Stimulated activated naive CD8-positive, alpha-beta T cell treated with anti-CD3 and anti-CD28 coated beads, Interleukin-15, amount 100 ng/mL, for 72 hours (primary cell): ENCODE data around the gene BYSL.
A peak's percentile ranks its signal among the peaks of the same experiment; 100 is the strongest.

Experiments used
- ATAC-seq: fragments of 150-1000 bp; cut with Tn5 transposase; 2 replicates; pipeline ENCODE4 v1.10.0; 2021; ENCODE audit warnings: mild to moderate bottlenecking, moderate library complexity
- DNase-seq, 2 donors: peaks; one replicate each; pipeline ENCODE4 v3.0.0; 2021 to 2022
- H3K27ac Mint-ChIP-seq, 2 donors: one replicate each; pipeline ENCODE4 v1.8.0; 2022; ENCODE audit warnings: mild to moderate bottlenecking in 2 of 2, mixed read lengths in 2 of 2, moderate library complexity in 2 of 2
- H3K27me3 Mint-ChIP-seq: one replicate; pipeline ENCODE4 v1.8.0; 2022; ENCODE audit warnings: mixed read lengths
- H3K4me1 Mint-ChIP-seq: one replicate; pipeline ENCODE4 v1.8.0; 2022; ENCODE audit warnings: mild to moderate bottlenecking, mixed read lengths
- H3K4me3 Mint-ChIP-seq, 2 donors: one replicate each; pipeline ENCODE4 v1.8.0; 2022; ENCODE audit warnings: mild to moderate bottlenecking in 2 of 2, mixed read lengths in 2 of 2, moderate library complexity in 1 of 2
- H3K9me3 Mint-ChIP-seq, 2 donors: one replicate each; pipeline ENCODE4 v1.8.0; 2022; ENCODE audit warnings: mixed read lengths in 2 of 2

The BYSL gene

DNA sequence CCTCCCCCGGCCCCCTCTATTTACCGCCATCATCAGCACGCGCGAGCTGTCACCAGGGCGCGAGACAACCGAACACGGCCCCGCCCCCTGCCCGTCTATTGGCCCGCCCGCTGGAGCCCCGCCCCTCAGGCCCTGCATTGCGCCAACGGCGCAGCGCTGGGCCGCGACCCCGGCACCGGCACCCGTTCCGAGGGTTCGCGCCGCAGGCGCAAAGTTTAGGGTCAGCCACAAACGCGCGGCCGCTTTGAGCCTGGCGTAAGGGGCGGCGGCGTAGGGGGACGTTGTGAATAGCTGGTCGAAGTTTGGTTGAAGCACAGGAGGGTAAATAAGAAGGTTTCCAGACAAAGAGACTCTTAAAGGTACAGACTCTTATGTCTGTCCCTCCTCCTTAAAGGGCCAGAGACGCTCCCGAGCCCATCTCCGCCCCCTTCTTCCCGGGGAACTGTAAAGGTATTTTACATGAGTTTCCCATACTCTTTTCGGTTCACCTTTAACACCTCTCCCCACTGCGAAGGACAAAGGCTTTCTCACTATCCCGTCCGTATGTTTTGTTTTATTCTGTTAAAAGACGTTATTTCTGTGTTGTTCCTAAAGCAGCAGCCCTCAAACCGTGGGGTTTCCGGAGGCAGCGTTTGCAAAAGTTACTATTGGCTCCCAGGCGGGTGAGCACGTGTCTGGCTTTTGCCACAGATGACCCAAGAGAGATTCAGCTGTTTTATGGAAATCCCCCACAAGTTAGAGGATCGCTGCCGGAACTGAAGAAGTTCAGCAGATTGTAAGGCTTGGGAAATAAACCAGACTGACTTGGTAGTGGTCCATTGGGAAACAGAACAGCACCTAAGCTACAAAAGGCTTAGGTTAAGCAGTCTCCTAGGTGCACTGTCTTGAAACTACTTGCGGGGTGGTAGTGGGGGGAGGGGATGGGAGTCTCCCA is 25.7 kb upstream of the BYSL start, which contains the start of gene USP49:
USP49 (minus strand) TSS at position 76 of the 934 bp plus-strand sequence. CDS start 88,392 bp downstream, outside the sequence.
- DNase-seq: peak; percentile 88 to 89

GRCh38 chr6:41896281-41896680 is 25.0 kb upstream of the BYSL start:
- H3K27ac Mint-ChIP-seq: peak overlapping the region in 1 of 2 donors; percentile 98
- H3K4me3 Mint-ChIP-seq: no peak overlapping the region
- no peaks in the 10 kb centered on the region for H3K9me3 Mint-ChIP-seq
- no peak for ATAC-seq
- DNase-seq: no peak
- H3K27me3 Mint-ChIP-seq: no peaks in the 10 kb centered on the region
- H3K4me1 Mint-ChIP-seq: peaks cover 15% of the 10 kb centered on the region

More for the DNA sequence above, 25.7 kb upstream of the BYSL start, which contains the start of gene USP49:
- ATAC-seq: peak; percentile 94
- Mint-ChIP-seq H3K27ac (peak within 1 kb of the TSS; percentile 95 to 98), H3K4me1 (peaks cover 15% of the 10 kb centered on the region), H3K9me3 (no peaks in the 10 kb centered on the region), H3K27me3 (no peaks in the 10 kb centered on the region), H3K4me3 (no peak within 1 kb of the TSS)

DNA sequence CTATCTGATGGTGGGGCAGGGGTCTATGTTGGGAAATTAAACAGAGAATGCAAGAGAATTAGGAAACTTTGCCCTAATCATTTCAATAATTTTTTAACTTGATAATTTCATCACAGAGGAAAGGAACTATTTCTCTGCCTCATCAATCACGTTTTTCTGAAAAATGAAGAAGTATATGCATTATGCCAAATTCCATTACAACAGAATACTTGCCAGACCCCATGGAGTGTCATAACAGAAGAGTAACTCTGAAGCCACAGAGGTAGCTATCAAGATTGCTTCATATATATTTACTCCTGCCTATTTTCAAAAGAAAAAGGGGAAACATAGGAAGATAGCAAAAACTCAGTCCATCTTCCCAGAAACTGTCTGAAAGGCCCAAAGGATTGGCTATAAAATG is 20.4 kb upstream of the BYSL start:
- Mint-ChIP-seq H3K27ac (no peak overlapping the region), H3K4me3 (no peak overlapping the region), H3K27me3 (no peaks in the 10 kb centered on the region), H3K9me3 (no peaks in the 10 kb centered on the region), H3K4me1 (peaks cover 31% of the 10 kb centered on the region)
- DNase-seq (no peak), ATAC-seq (no peak)

DNA sequence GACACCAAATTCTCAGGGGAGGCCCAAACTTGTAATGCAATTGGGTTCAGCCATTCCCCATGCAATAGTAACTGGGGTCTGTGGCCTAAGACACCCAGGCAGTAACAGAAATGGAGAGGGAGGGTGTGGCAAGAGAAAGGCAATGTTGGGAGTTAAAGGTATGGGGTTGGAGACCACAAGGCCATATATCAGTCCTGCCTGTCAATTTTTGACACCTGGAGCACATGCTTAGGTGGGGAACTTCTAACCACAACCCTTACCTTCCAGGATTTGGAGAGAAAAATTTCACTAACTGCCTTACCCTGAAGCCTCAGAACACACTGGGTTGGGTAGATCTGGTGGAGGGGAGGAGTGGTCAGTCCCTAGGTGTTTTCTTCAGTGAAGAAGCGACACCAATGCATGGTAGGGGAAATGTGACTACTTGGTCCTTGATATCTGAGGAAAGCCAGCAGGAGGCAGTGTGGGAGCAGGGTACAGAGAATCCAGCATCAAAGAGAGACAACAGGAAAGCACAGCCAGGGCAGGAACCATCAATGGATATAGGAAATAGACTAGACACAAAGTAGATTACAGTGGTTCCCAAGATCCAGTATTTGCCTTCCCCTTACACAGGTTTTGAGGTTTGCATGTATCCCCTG is 19.3 kb upstream of the BYSL start:
- Mint-ChIP-seq H3K27ac (no peak overlapping the region), H3K27me3 (no peaks in the 10 kb centered on the region), H3K9me3 (no peaks in the 10 kb centered on the region), H3K4me1 (peaks cover 21% of the 10 kb centered on the region), H3K4me3 (no peak overlapping the region)
- DNase-seq (peak; percentile 27 to 53), ATAC-seq (no peak)

DNA sequence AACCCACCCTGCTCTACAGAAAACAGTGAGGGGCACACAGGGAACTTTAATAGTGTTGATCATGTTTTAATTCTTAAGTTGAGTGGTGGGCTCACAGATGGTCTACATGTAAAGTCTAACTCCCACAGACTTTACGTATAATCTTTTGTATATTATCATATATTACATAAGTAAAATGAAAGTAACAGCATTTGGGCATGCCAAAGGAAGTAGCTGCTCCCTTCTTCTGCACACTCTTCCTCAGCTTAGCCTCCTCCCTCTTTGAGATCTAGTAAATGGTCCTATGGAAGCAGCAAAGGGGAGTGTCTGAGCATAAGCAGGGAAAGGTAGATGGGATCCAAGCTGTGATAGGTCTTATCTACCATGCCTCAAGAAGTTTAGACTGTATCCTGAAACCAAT is 11.6 kb upstream of the BYSL start:
- H3K9me3 Mint-ChIP-seq: no peaks in the 10 kb centered on the region
- no peak for DNase-seq
- peaks cover 12% of the 10 kb centered on the region for H3K4me1 Mint-ChIP-seq
- no peaks in the 10 kb centered on the region for H3K27me3 Mint-ChIP-seq
- no peak overlapping the region for H3K4me3 Mint-ChIP-seq
- no peak for ATAC-seq
- no peak overlapping the region for H3K27ac Mint-ChIP-seq

GRCh38 chr6:41914343-41914742 is 7.0 kb upstream of the BYSL start:
- Mint-ChIP-seq H3K4me1 (peaks cover 14% of the 10 kb centered on the region), H3K27me3 (no peaks in the 10 kb centered on the region), H3K27ac (no peak overlapping the region), H3K4me3 (no peak overlapping the region), H3K9me3 (no peaks in the 10 kb centered on the region)
- ATAC-seq: no peak
- no peak for DNase-seq

GRCh38 chr6:41914869-41915530 is 6.3 kb upstream of the BYSL start:
- no peak overlapping the region for H3K4me3 Mint-ChIP-seq
- H3K27ac Mint-ChIP-seq: no peak overlapping the region
- H3K9me3 Mint-ChIP-seq: no peaks in the 10 kb centered on the region
- DNase-seq (no peak), ATAC-seq (no peak)
- no peaks in the 10 kb centered on the region for H3K27me3 Mint-ChIP-seq
- H3K4me1 Mint-ChIP-seq: peaks cover 21% of the 10 kb centered on the region

DNA sequence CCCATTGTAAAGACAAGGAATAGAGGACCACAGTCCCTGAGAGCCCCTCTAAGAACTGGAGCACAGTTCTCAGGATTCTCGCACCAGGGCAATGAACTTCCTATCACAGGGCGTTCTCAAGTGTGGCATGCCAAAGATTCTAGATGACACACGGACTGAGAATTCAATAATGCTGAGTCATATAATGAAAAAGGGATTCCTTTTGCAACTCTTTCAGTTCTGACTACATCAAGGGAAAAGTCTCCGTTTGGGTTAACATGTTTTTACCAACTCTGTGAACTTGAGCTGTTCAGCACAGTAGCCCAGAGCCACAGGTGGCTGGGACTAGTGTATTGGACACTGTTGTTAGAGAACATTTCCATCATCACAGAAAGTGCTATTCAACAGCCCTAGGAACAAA is 3.8 kb upstream of the BYSL start:
- H3K9me3 Mint-ChIP-seq: no peaks in the 10 kb centered on the region
- H3K27me3 Mint-ChIP-seq: no peaks in the 10 kb centered on the region
- DNase-seq (no peak), ATAC-seq (no peak)
- peak overlapping the region in 1 of 2 donors; percentile 38 for H3K4me3 Mint-ChIP-seq
- H3K27ac Mint-ChIP-seq: peak overlapping the region in 1 of 2 donors; percentile 30
- H3K4me1 Mint-ChIP-seq: peaks cover 33% of the 10 kb centered on the region

GRCh38 chr6:41921712-41921998 is 356 bp downstream of the BYSL start:
- Mint-ChIP-seq H3K27me3 (no peaks in the 10 kb centered on the region), H3K4me3 (peak overlapping the region; percentile 97 to 100), H3K9me3 (no peaks in the 10 kb centered on the region), H3K27ac (peak overlapping the region; percentile 99), H3K4me1 (peaks cover 60% of the 10 kb centered on the region)
- DNase-seq (no peak), ATAC-seq (peak; percentile 26)

GRCh38 chr6:41922154-41922553 is 855 bp downstream of the BYSL start:
- Mint-ChIP-seq H3K27ac (peak overlapping the region; percentile 99), H3K4me3 (peak overlapping the region; percentile 97 to 100), H3K4me1 (peaks cover 60% of the 10 kb centered on the region), H3K27me3 (no peaks in the 10 kb centered on the region), H3K9me3 (no peaks in the 10 kb centered on the region)
- DNase-seq (no peak), ATAC-seq (no peak)

- Mint-ChIP-seq H3K9me3 (no peaks in the 10 kb centered on the region), H3K4me1 (peaks cover 47% of the 10 kb centered on the region), H3K27ac (peak overlapping the region; percentile 5 to 64), H3K4me3 (no peak overlapping the region), H3K27me3 (no peaks in the 10 kb centered on the region)
- no peak for DNase-seq
- ATAC-seq: no peak
These were observed 6.0 kb downstream of the BYSL start for GRCh38 chr6:41927253-41927652.

- Mint-ChIP-seq H3K27ac (peak overlapping the region in 1 of 2 donors; percentile 19), H3K9me3 (no peaks in the 10 kb centered on the region), H3K4me1 (peaks cover 38% of the 10 kb centered on the region), H3K4me3 (no peak overlapping the region), H3K27me3 (no peaks in the 10 kb centered on the region)
- DNase-seq: no peak
- ATAC-seq: no peak
These were observed 8.6 kb downstream of the BYSL start for GRCh38 chr6:41929924-41930323.

DNA sequence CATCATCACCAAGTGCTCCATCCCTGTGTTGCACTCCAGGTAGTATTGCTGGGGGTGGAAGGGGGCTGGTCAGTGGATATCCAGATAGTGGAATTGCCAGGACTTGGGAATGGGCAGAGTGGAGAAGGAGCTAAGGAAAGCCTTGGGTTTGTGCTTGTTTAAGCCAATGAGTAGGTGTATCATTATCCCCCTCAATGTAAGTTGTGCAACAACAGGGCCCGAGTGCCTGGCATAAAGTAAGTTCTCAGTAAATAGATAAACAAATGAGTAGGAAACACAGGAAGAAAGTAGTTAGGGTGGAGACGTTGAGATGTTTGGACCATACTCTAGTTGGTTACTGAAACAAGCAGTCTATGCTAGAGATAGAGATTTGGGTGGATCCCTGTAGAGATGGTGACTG is 10.5 kb downstream of the BYSL start:
- H3K27ac Mint-ChIP-seq: peak overlapping the region in 1 of 2 donors; percentile 88

GRCh38 chr6:41932378-41932777 is 11.1 kb downstream of the BYSL start:
- H3K27me3 Mint-ChIP-seq: no peaks in the 10 kb centered on the region
- peaks cover 52% of the 10 kb centered on the region for H3K4me1 Mint-ChIP-seq

More for the DNA sequence above, 10.5 kb downstream of the BYSL start:
- DNase-seq (no peak), ATAC-seq (no peak)
- peaks cover 46% of the 10 kb centered on the region for H3K4me1 Mint-ChIP-seq
- no peaks in the 10 kb centered on the region for H3K9me3 Mint-ChIP-seq
- H3K4me3 Mint-ChIP-seq: no peak overlapping the region
- H3K27me3 Mint-ChIP-seq: no peaks in the 10 kb centered on the region

DNA sequence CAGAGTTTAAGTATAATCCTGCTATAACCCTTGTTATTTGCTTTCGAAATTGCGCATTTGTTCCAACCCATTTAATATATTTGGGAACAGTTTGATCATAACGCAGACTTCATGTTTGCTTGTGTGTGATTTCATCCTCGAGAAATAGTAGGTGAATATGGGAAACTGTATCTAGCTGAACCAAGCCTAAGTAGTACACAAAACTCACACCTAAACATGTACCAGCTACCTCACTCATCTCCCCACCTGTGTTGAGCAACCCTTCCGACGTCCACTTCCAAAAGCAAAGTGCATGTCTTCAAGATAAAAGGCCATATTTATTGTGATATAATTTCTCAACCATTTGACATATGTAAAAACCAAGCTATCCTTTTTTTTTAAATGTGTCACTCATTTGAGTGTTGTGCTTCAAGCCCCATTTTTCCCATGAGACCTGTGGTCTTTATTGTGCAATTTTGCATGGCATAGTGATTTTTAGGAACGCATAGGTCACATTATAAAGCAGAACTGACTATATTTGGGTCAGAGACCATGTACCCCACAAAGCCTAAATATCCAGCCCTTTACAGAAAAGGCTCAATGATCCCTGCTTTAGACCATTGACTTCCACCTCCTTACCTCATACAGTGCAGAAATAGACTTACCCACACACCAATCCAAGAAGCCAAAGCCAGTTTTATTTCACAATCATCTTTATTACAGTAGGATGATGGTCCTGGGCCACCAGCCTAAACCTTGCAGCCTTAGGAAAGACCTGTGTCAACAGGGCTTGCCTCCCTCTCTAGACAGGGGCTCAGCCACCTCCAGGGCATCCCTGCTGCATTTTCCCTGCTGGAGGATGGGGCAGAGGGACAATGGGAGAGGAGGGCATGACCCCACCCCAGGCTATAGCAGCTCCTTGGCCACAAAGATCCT is 13.2 kb downstream of the BYSL start:
- DNase-seq (no peak), ATAC-seq (no peak)
- H3K27ac Mint-ChIP-seq: peak overlapping the region; percentile 60 to 86
- H3K9me3 Mint-ChIP-seq: no peaks in the 10 kb centered on the region
- peaks cover 67% of the 10 kb centered on the region for H3K4me1 Mint-ChIP-seq
- H3K27me3 Mint-ChIP-seq: no peaks in the 10 kb centered on the region
- H3K4me3 Mint-ChIP-seq: peak overlapping the region; percentile 2 to 100

More at GRCh38 chr6:41932378-41932777, 11.1 kb downstream of the BYSL start:
- ATAC-seq: no peak
- no peak for DNase-seq
- peak overlapping the region in 1 of 2 donors; percentile 43 for H3K27ac Mint-ChIP-seq
- no peaks in the 10 kb centered on the region for H3K9me3 Mint-ChIP-seq
- no peak overlapping the region for H3K4me3 Mint-ChIP-seq
